HCT116 (cell line): Measurements from ENCODE around the gene SYNE2. TPM values are rescaled to one million over a fixed set of nuclear protein-coding genes. Genes with fewer than 3 reads are reported as not detected.

Experiments used
- ATAC-seq: fragments of 200-7000 bp; cut with Tn5 transposase; 2 replicates; pipeline ENCODE4 v1.9.1; 2020; ENCODE audit warnings: mild to moderate bottlenecking, moderate library complexity
- BruUV-seq: library from RNA; stranded (reverse); fragments of 400-500 nt; replicated peaks from 2 replicates; lab custom pipeline; 2021; lab: Mats Ljungman, UMichigan
- CTCF ChIA-PET: fragments of 300-600 bp; sonication (Branson Sonifier 250); formaldehyde crosslinking; loops from one replicate; lab custom pipeline; 2021; ENCODE audit warnings: antibody characterized with exemption; lab: Charles Lee
- POLR2A ChIA-PET: fragments of 300-600, 350-600 bp; sonication (Branson Sonifier 250); formaldehyde crosslinking; loops from one replicate; lab custom pipeline; 2021; ENCODE audit warnings: antibody characterized with exemption; lab: Charles Lee
- RAD21 ChIA-PET, 2 experiments: fragments of 300-600 bp; sonication (Branson Sonifier 250); formaldehyde crosslinking; loops; one replicate each; lab custom pipeline; 2023; ENCODE audit warnings: low total read pairs in 2 of 2; ENCODE audit not compliant: uncharacterized antibody in 2 of 2, unreplicated experiment in 2 of 2, low non-redundant PET in 1 of 2; lab: Charles Lee
- DNase-seq: peaks from one replicate; pipeline ENCODE4 v3.0.0-alpha.2; 2010; ENCODE audit warnings: low read depth, low spot score
- H2AFZ ChIP-seq: fragments of 200-600 bp; shearing (Covaris generic), sonication (generic); 2 replicates; pipeline ENCODE4 v1.6.1; 2017; ENCODE audit warnings: low read depth, mixed run types, mixed read lengths, antibody characterized with exemption, low read length; ENCODE audit not compliant: poor library complexity, severe bottlenecking
- H3K27ac ChIP-seq: 2 replicates; pipeline ENCODE4 v1.5.1; 2012; ENCODE audit warnings: low read depth, low read length
- H3K27me3 ChIP-seq: fragments of 200-600 bp; sonication (generic); 2 replicates; pipeline ENCODE4 v1.6.1; 2016; ENCODE audit warnings: mixed run types, low read length, mixed read lengths; ENCODE audit not compliant: insufficient read depth
- H3K36me3 ChIP-seq, 2 experiments: fragments of 200-500 bp in 1 of 2; fragments of 200-600 bp in 1 of 2; sonication (Bioruptor generic) in 1 of 2; sonication (generic) in 1 of 2; 2 replicates each; pipeline versions ENCODE4 v1.5.1 to v1.6.1; 2014 to 2016; ENCODE audit warnings: low read length in 2 of 2, inconsistent platforms in 1 of 2, mixed read lengths in 1 of 2, mixed run types in 1 of 2; ENCODE audit not compliant: insufficient read depth in 2 of 2, control insufficient read depth in 1 of 2
- H3K4me1 ChIP-seq, 2 experiments: fragments of 200-600 bp in 1 of 2; sonication (generic) in 1 of 2; 2 replicates each; pipeline versions ENCODE4 v1.5.1 to v1.6.1; 2012 to 2017; ENCODE audit warnings: low read length in 2 of 2, inconsistent platforms in 1 of 2, mild to moderate bottlenecking in 1 of 2, mixed read lengths in 1 of 2, mixed run types in 1 of 2, moderate library complexity in 1 of 2; ENCODE audit not compliant: insufficient read depth in 2 of 2, control insufficient read depth in 1 of 2
- H3K4me2 ChIP-seq: fragments of 200-600 bp; sonication (generic); 2 replicates; pipeline ENCODE4 v1.6.1; 2017; ENCODE audit warnings: mixed run types, low read length, mixed read lengths
- H3K4me3 ChIP-seq, 2 experiments: fragments of 200-600 bp in 1 of 2; sonication (generic) in 1 of 2; replicated peaks in 1 of 2; 2 replicates each; pipeline ENCODE4 v1.5.1; 2011 to 2016; ENCODE audit warnings: low read length in 2 of 2, control low read depth in 1 of 2, low read depth in 1 of 2, mild to moderate bottlenecking in 1 of 2, mixed read lengths in 1 of 2, mixed run types in 1 of 2
- H3K79me2 ChIP-seq: fragments of 200-600 bp; sonication (generic); 2 replicates; pipeline ENCODE4 v1.6.1; 2017; ENCODE audit warnings: mild to moderate bottlenecking, mixed run types, low read length, moderate library complexity, mixed read lengths; ENCODE audit not compliant: insufficient read depth
- H3K9ac ChIP-seq: fragments of 200-600 bp; sonication (generic); 2 replicates; pipeline ENCODE4 v1.6.1; 2016; ENCODE audit warnings: low read length, mixed read lengths
- H3K9me2 ChIP-seq: fragments of 200-600 bp; sonication (generic), shearing (Covaris generic); 2 replicates; pipeline ENCODE4 v1.6.1; 2017; ENCODE audit warnings: mixed run types, mild to moderate bottlenecking, moderate library complexity; ENCODE audit not compliant: insufficient read depth
- H3K9me3 ChIP-seq, 2 experiments: fragments of 200-500 bp in 1 of 2; fragments of 200-600 bp in 1 of 2; sonication (Bioruptor generic) in 1 of 2; sonication (generic) in 1 of 2; 2 replicates each; pipeline ENCODE4 v1.6.1; 2014 to 2017; ENCODE audit warnings: low read length in 2 of 2, mixed read lengths in 2 of 2, inconsistent platforms in 1 of 2, low read depth in 1 of 2, mild to moderate bottlenecking in 1 of 2, mixed run types in 1 of 2, moderate library complexity in 1 of 2; ENCODE audit not compliant: control insufficient read depth in 1 of 2, insufficient read depth in 1 of 2
- H4K20me1 ChIP-seq: fragments of 200-600 bp; sonication (generic), shearing (Covaris generic); 2 replicates; pipeline ENCODE4 v1.6.1; 2017; ENCODE audit warnings: mixed run types, mild to moderate bottlenecking, moderate library complexity; ENCODE audit not compliant: insufficient read depth
- ATF3 ChIP-seq: IDR thresholded peaks from 2 replicates; pipeline ENCODE4 v1.6.1; 2012
- CBX3 ChIP-seq: IDR thresholded peaks from 2 replicates; pipeline ENCODE4 v1.6.1; 2012; ENCODE audit warnings: low read depth
- CEBPB ChIP-seq: IDR thresholded peaks from 2 replicates; pipeline ENCODE4 v1.6.1; 2012; ENCODE audit warnings: low read depth
- EGR1 ChIP-seq: IDR thresholded peaks from 2 replicates; pipeline ENCODE4 v1.6.1; 2012; ENCODE audit warnings: low read depth
- EZH2phosphoT487 ChIP-seq: fragments of 200-600 bp; IDR thresholded peaks from 2 replicates; pipeline ENCODE4 v1.6.1; 2018; ENCODE audit warnings: antibody characterized with exemption, borderline replicate concordance
- FOSL1 ChIP-seq: IDR thresholded peaks from 2 replicates; pipeline ENCODE4 v1.6.1; 2012; ENCODE audit warnings: low read depth
- MAX ChIP-seq: IDR thresholded peaks from 2 replicates; pipeline ENCODE4 v1.6.1; 2012
- POLR2A ChIP-seq: IDR thresholded peaks from 2 replicates; pipeline ENCODE4 v1.7.0; 2011; ENCODE audit warnings: borderline replicate concordance; ENCODE audit not compliant: insufficient read depth, insufficient read length; ENCODE audit errors: extremely low read depth
- POLR2AphosphoS5 ChIP-seq: IDR thresholded peaks from 2 replicates; pipeline ENCODE4 v1.6.1; 2011; ENCODE audit warnings: mild to moderate bottlenecking, low read depth, low read length, moderate library complexity
- RAD21 ChIP-seq: IDR thresholded peaks from 2 replicates; pipeline ENCODE4 v1.6.1; 2012; ENCODE audit warnings: low read depth, mild to moderate bottlenecking
- REST ChIP-seq: IDR thresholded peaks from 2 replicates; pipeline ENCODE4 v1.6.1; 2012; ENCODE audit warnings: low read depth
- SRF ChIP-seq: IDR thresholded peaks from 2 replicates; pipeline ENCODE4 v1.6.1; 2012; ENCODE audit warnings: low read depth
- TCF7L2 ChIP-seq: IDR thresholded peaks from 2 replicates; pipeline ENCODE4 v1.7.0; 2011; ENCODE audit warnings: borderline replicate concordance, inconsistent platforms; ENCODE audit not compliant: insufficient read depth, insufficient read length; ENCODE audit errors: extremely low read depth
- YY1 ChIP-seq: IDR thresholded peaks from 2 replicates; pipeline ENCODE4 v1.6.1; 2011; ENCODE audit warnings: low read length, low read depth, moderate library complexity, mild to moderate bottlenecking; ENCODE audit not compliant: insufficient replicate concordance; ENCODE audit errors: extremely low read depth
- ZBTB33 ChIP-seq: IDR thresholded peaks from 2 replicates; pipeline ENCODE4 v1.6.1; 2011; ENCODE audit warnings: mild to moderate bottlenecking, low read length, moderate library complexity; ENCODE audit not compliant: insufficient replicate concordance; ENCODE audit errors: extremely low read depth
- ZNF274 ChIP-seq: fragments of 200-500 bp; sonication (Bioruptor generic); IDR thresholded peaks from 2 replicates; pipeline ENCODE4 v1.6.1; 2014; ENCODE audit warnings: mild to moderate bottlenecking, low read depth, low read length, inconsistent platforms
- intact Hi-C: fragments of 100-400 bp; cut with micrococcal nuclease; formaldehyde crosslinking; loops from 2 replicates; pipeline ENCODE4 v1.10.0; 2022
- total RNA-seq: library from RNA; stranded (reverse); gene quantifications from one replicate; pipeline ENCODE4 v1.2.1, GENCODE V29; 2021; ENCODE audit not compliant: unreplicated experiment

SYNE2 gene
- total RNA-seq, 1 experiment from 2014 or later: 28.8 TPM

DNA sequence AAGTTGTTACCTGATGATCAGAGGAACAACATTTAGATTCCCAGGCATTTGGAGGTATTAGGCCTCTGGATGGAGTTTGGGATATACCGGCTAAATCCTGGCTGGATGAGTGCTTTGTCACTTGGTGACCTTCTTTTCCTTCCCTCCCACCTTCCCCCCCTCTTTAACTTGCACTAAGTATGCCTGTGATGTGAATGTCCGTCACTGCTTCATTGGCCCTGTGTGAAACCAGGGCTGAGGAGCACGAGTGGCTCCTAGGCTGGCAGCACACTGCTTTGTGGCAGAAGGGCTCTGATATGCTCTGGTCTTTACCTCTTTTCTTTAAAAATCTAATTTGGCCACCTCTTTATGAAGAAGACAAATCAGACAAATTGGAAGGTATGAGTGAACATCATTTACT, 345.7 kb downstream of the SYNE2 start:
- ChIA-PET CTCF (no interaction called here), RAD21 (no interaction called here)
- H2AFZ ChIP-seq: no peak overlapping the region

More for the DNA sequence above, 345.7 kb downstream of the SYNE2 start:
- intact Hi-C loops: no loop called here
- DNase-seq (no peak), ATAC-seq (no peak)
- BruUV-seq: no TSS peak
- no peak overlapping the region for H3K4me2 ChIP-seq
- no peaks in the 10 kb centered on the region for H3K36me3 ChIP-seq
- H3K4me1 ChIP-seq: peaks cover 0 to 3% of the 10 kb centered on the region in 2 experiments; a peak in 1 of 4 replicates
- no peaks in the 10 kb centered on the region for H4K20me1 ChIP-seq
- TF ChIP-seq RAD21 (no peak), CBX3 (no peak), REST (no peak), POLR2AphosphoS5 (no peak), YY1 (no peak), ATF3 (no peak), MAX (no peak), EGR1 (no peak), SRF (no peak), CEBPB (no peak), ZNF274 (no peak), TCF7L2 (no peak), ZBTB33 (no peak), POLR2A (no peak), EZH2phosphoT487 (no peak), FOSL1 (no peak)
- no peak overlapping the region for H3K27ac ChIP-seq
- H3K27me3 ChIP-seq: no peaks in the 10 kb centered on the region
- no peak overlapping the region for H3K9ac ChIP-seq
- H3K9me2 ChIP-seq: no peaks in the 10 kb centered on the region
- H3K79me2 ChIP-seq: no peaks in the 10 kb centered on the region
- POLR2A ChIA-PET: no interaction called here
- no peaks in the 10 kb centered on the region for H3K9me3 ChIP-seq
- no peak overlapping the region for H3K4me3 ChIP-seq
